Mucosa of stomach (tissue), 1 donor: ENCODE data around the gene CERS5.

Experiments
- H3K27me3 ChIP-seq: one replicate; pipeline ENCODE4 v1.7.0; 2013; ENCODE audit warnings: mild to moderate bottlenecking, low read length; ENCODE audit not compliant: control insufficient read depth, insufficient read depth
- H3K36me3 ChIP-seq: one replicate; pipeline ENCODE4 v1.7.0; 2013; ENCODE audit warnings: low read length; ENCODE audit not compliant: control insufficient read depth, insufficient read depth
- H3K4me1 ChIP-seq: one replicate; pipeline ENCODE4 v1.7.0; 2013; ENCODE audit warnings: mild to moderate bottlenecking, low read length; ENCODE audit not compliant: control insufficient read depth, insufficient read depth
- H3K4me3 ChIP-seq: one replicate; pipeline ENCODE4 v1.7.0; 2013; ENCODE audit warnings: low read length
- H3K9ac ChIP-seq: one replicate; pipeline ENCODE4 v1.7.0; 2013; ENCODE audit warnings: mild to moderate bottlenecking, low read length, moderate library complexity
- H3K9me3 ChIP-seq: one replicate; pipeline ENCODE4 v1.7.0; 2013; ENCODE audit warnings: mild to moderate bottlenecking, low read length, moderate library complexity; ENCODE audit not compliant: control insufficient read depth
- donor health status: Pancreatic carcinoma.

Gene CERS5

DNA sequence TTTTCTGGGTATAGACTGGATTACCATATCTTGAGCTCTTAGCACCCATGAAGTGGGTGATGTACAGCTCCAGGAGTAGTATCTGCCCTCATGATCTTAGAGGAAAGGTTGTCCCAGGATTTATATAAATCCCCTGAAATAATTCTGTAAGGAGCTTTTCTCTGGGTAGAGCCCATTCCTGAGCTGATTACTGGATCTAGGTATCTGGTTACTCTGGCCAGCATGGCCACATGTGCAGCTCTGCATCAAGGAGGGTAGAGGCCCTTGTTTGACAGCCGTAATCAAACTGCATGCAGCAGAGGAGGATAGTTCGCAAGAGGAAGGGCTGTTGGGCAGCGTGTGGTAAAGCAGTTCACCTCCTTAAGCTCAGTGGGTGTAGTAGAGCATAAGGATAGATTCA lies 46.6 kb downstream of the CERS5 start:
- Histone ChIP-seq H3K4me1 (no peaks in the 10 kb centered on the region), H3K36me3 (peaks cover 17% of the 10 kb centered on the region), H3K9ac (no peak overlapping the region), H3K4me3 (no peak overlapping the region), H3K9me3 (no peaks in the 10 kb centered on the region), H3K27me3 (no peaks in the 10 kb centered on the region)

DNA sequence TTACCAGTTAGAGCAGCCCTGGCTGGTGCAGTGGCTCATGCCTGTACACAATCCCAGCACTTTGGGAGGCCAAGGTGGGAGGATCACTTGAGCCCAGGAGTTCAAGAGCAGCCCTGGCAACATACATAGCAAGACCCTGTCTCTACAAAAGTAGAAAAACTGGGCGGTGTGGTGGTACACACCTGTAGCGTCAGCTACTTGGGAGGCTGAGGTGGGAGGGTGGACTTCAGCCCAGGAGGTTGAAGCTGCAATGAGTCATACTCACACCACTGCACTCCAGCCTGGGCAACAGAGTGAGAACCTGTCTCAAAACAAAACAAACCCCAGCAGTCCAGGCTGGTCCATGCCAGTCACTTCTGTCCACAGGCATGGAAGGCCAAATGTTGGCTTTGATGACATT lies 47.8 kb downstream of the CERS5 start:
- no peak overlapping the region for H3K9ac ChIP-seq
- H3K4me1 ChIP-seq, result no peaks in the 10 kb centered on the region
- peaks cover 17% of the 10 kb centered on the region for H3K36me3 ChIP-seq
- no peaks in the 10 kb centered on the region for H3K27me3 ChIP-seq
- H3K4me3 ChIP-seq, result no peak overlapping the region
- H3K9me3 ChIP-seq, result no peaks in the 10 kb centered on the region

DNA sequence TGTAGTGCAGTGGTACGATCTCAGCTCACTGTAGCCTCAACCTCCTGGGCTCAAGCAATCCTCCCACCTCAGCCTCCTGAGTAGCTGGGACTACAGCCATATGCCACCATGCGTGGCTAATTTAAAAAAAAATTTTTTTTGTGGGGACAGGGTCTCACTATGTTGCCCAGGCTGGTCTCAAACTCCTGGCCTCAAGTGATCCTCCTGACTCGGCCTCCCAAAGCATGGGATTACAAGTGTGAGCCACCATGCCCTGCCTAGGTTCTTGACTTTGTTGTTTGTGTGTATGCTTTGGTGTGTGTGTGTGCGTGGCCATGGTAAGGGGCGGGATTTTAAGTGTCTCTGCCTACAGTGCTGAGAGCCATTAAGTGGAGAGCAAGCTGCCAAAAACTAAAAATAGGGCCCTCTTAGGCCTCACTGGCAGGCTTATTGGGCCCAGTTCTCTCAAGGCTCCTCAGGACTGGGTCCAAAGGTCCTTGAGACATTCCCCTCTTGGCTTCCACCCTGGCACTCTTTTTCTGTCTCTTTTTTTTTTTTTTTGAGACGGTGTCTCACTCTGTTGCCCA lies 50.0 kb downstream of the CERS5 start:
- Histone ChIP-seq H3K4me1 (no peaks in the 10 kb centered on the region), H3K9me3 (no peaks in the 10 kb centered on the region), H3K4me3 (no peak overlapping the region), H3K9ac (no peak overlapping the region), H3K36me3 (peaks cover 12% of the 10 kb centered on the region), H3K27me3 (no peaks in the 10 kb centered on the region)

DNA sequence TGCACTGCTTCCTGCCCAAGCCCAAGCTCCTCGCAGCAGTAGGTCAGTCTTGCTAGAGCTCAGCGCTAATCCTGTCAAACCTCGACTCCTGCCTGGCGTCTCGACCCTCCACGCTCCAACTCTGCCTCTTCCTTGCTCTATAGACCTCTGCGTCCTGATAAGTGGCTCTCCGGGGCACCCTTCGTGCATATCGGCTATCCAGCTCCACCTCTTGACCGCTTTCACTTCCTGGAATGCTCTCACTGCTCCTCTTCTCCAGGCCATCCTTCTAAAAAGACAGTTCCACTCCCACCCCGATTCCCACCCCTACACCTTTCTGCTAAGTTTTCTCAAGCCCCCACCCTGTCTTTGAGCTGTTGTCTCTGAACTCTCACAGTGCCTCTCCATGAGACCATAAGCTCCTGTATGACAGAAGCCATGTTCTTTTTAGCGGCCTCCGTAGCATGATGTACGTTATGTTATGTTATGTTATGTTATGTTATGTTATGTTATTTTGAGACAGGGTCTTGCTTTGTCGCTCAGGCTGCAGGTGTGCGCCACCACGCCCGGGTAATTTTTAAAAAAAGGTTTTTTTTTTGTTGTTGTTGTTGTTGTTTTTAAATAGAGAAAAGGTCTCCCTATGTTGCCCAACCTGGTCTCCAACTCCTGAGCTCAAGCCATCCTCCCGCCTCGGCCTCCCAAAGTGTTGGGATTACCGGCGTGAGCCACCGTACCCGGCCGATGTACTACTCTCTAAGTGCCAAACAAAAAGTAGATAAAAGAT lies 54.5 kb downstream of the CERS5 start:
- Histone ChIP-seq H3K4me3 (peak overlapping the region; percentile 80), H3K36me3 (no peaks in the 10 kb centered on the region), H3K27me3 (no peaks in the 10 kb centered on the region), H3K4me1 (peaks cover 34% of the 10 kb centered on the region), H3K9ac (peak overlapping the region; percentile 83), H3K9me3 (no peaks in the 10 kb centered on the region)

DNA sequence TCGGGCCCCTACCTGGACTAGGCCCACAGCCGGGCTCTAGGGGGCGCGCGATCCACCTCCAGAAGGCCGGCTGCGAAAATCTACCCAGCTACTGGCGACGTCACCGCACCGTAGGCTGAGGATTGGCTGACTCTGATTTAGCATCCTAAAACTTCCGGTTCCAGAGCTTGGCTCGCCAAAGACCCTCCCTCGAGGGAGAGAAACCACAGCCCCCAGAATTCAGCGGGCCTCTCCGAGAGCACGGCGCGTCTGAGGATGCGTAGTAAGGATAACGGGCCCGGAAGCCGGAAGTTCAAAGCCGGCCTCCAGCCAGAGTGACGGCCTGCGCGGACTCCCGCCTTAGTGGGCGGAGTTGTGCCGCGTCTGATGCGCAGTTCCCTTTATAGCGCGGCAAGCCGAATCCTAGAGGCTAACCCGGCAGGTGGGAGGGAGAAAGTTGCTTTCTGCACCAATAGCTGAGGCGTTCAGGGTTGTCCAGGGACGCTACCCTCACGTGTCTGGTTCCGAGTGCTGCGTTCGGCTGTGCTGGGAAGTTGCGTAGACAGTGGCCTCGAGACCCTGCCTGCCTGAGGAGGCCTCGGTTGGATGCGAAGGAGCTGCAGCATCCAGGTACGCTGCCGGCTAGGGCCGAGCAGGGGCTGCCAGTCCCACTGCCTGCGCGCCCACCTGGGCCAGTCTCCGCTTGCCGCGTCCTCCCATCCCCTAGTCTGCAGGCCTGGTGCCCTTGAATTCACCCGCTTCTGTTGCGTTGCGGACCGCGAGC lies 55.3 kb downstream of the CERS5 start, which contains the start of gene COX14:
Gene COX14, plus strand, starts transcription at position 544 of the 763 bp plus-strand sequence. CDS start 7,808 bp downstream, outside the sequence.
- Histone ChIP-seq H3K9me3 (no peaks in the 10 kb centered on the region), H3K9ac (peak within 1 kb of the TSS; percentile 83), H3K36me3 (no peaks in the 10 kb centered on the region), H3K27me3 (no peaks in the 10 kb centered on the region), H3K4me1 (peaks cover 34% of the 10 kb centered on the region), H3K4me3 (peak within 1 kb of the TSS; percentile 80)

DNA sequence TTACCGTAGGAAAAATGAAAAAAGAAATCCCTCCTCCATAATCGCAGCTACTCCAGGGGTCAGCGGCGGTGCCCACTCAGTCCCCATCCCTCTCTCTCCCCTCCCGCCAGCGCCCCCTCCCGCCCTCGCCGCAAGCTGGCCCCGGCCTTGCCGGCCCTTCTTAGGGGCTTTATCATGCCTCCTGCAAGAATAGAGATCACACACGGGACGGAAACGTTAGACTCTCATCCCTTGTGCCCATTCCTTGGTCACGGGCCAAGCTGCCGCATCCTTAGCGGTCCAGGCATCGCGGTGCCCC lies 55.8 kb downstream of the CERS5 start:
- peaks cover 34% of the 10 kb centered on the region for H3K4me1 ChIP-seq
- no peaks in the 10 kb centered on the region for H3K27me3 ChIP-seq
- no peaks in the 10 kb centered on the region for H3K36me3 ChIP-seq
- H3K9ac ChIP-seq, result peak overlapping the region; percentile 76
- no peaks in the 10 kb centered on the region for H3K9me3 ChIP-seq
- H3K4me3 ChIP-seq, result no peak overlapping the region

DNA sequence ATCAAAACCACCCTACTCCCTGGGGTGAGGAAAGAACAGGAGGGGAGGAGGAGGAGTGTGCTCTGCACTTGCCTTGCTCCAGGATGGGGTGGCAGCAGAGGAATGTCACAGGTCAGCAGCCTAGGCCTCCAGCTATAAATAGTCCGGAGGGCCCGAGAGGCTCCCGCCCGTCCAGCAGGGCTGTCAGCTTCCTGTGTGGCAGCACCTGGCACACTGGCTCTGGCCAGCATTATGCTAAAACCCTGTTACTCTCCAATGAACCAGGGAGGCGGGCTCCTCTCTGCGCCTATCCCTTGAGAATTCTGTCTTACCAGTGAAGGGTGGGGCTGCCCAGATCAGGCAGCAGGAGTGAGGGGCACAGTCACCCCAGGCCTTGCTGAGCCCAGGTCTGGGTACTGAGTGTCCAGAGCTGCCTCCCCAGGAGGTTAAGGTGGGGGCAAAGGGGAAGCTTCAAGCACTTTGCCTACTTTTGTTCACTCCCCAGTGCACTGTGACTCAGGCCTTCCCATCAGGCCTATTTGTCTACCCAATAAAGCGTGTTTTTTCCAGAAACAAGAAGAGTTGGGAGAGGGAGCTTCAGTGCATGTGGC lies 56.3 kb downstream of the CERS5 start:
- Histone ChIP-seq H3K27me3 (no peaks in the 10 kb centered on the region), H3K4me1 (peaks cover 34% of the 10 kb centered on the region), H3K9me3 (no peaks in the 10 kb centered on the region), H3K9ac (peak overlapping the region; percentile 76), H3K4me3 (no peak overlapping the region), H3K36me3 (no peaks in the 10 kb centered on the region)

DNA sequence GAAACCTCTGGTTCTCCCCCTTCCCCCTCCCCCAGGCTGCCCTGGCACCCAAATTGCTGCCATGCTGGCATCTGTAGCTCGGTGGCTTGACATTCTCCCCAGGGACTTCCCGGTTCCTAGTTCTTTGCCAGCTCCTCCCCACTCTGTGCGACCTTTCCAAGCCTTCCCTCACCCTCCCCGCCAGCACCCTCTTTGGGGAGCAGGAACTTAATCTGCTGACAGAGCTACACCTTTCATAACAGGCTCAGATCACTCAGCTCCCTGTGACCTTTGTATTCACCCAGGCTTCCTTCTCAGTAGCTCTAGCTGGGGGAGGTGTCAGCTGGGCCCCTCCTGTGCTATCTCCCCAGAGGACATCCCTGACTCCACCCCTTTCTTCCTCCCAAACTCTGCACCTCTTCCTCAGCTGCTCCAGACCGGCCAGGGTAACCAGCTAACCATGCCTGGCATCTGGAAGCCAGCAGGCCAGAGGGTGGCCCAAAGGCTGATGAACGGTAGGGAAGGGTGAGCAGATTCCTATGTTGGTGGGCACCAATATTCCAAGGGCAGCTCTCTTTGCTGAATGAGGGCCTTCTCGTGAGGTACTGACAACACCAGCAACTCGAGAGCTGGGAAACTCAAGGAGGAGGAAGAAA lies 56.9 kb downstream of the CERS5 start:
- Histone ChIP-seq H3K27me3 (no peaks in the 10 kb centered on the region), H3K4me3 (no peak overlapping the region), H3K36me3 (no peaks in the 10 kb centered on the region), H3K9me3 (no peaks in the 10 kb centered on the region), H3K4me1 (peaks cover 34% of the 10 kb centered on the region), H3K9ac (peak overlapping the region; percentile 76)

DNA sequence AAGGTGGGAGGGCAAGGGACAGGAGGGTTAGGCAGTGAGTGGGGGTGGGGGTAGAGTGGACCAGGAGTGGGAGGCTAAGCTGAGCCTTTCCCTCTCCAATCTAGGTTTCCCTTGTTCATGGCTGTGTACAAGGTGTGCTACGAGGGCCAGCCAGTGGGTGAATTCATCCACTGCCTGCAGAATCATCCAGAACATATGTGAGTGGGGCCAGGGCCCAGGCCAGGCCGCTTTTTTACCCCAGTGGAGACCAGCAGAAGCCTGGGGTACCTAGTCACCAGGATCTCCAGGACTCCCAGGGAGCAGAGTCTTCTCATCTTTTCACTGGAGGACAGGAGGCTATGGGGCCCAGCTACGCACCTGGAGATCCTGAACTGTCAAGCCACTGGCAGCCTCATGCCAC lies 57.9 kb downstream of the CERS5 start:
- no peaks in the 10 kb centered on the region for H3K9me3 ChIP-seq
- H3K4me3 ChIP-seq, result no peak overlapping the region
- no peaks in the 10 kb centered on the region for H3K27me3 ChIP-seq
- H3K9ac ChIP-seq, result peak overlapping the region; percentile 76
- peaks cover 38% of the 10 kb centered on the region for H3K4me1 ChIP-seq
- no peaks in the 10 kb centered on the region for H3K36me3 ChIP-seq

DNA sequence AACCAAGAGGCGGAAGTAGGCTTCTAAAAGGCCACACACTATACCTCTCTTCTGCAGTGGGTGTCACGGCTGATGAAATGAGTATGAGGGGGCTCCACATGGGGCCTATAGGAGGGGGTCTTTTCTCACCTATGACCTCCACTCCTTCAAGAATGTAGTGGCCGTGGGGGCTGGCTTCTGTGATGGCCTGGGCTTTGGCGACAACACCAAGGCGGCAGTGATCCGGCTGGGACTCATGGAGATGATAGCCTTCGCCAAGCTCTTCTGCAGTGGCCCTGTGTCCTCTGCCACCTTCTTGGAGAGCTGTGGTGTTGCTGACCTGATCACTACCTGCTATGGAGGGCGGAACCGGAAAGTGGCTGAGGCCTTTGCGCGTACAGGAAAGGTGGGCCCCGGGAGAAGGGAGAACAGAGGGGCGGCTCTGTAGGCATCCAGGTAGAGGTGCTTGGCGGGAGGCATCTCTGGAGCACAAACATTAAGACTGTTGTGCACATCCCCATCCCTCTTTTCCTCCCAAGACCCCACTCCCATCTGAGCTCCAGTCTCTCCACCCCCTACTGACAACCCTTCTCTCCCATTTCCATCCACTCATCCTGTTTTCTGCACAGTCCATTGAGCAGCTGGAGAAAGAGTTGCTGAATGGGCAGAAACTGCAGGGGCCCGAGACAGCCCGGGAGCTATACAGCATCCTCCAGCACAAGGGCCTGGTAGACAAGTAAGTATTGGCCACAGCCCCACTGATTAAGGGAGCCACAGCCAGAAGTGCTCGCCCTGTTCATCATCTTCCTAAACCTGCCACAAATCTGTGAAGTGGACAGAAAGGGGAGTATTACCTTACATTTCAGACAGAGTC lies 59.5 kb downstream of the CERS5 start:
- no peak overlapping the region for H3K4me3 ChIP-seq
- H3K9ac ChIP-seq, result no peak overlapping the region
- H3K27me3 ChIP-seq, result no peaks in the 10 kb centered on the region
- H3K9me3 ChIP-seq, result no peaks in the 10 kb centered on the region
- H3K4me1 ChIP-seq, result peaks cover 50% of the 10 kb centered on the region
- H3K36me3 ChIP-seq, result no peaks in the 10 kb centered on the region

DNA sequence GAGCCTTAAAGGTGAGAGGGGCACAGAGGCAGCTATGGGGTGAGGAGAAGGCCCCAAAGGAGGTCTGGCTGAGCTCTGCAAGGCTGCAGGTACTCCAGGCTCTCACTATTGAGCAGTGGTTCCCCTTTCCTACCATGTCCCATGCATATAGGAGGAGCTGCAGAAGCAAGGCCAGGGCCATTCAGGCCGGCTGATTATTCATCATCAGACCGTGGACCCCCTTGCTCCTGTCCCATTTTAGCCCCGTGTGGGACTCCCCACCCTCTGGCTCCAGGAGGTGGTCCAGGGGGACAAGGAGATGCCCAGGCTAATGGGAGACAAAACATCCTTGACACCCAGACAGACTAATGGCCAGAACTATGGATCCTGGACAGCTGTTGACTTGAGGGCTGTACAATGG lies 60.3 kb downstream of the CERS5 start:
- Histone ChIP-seq H3K4me1 (peaks cover 50% of the 10 kb centered on the region), H3K9ac (no peak overlapping the region), H3K4me3 (no peak overlapping the region), H3K27me3 (no peaks in the 10 kb centered on the region), H3K36me3 (no peaks in the 10 kb centered on the region), H3K9me3 (no peaks in the 10 kb centered on the region)
